Ureter (tissue), 1 donor: ENCODE measurements around the gene IKZF2. TPM values are rescaled to one million over a fixed set of nuclear protein-coding genes. Genes with fewer than 3 reads are reported as not detected.

Source experiments
- DNase-seq: peaks from one replicate; pipeline ENCODE4 v3.0.0-alpha.2; 2020; ENCODE audit warnings: low spot score
- total RNA-seq: library from RNA; stranded (reverse); gene quantifications from one replicate; pipeline ENCODE4 v1.2.4, GENCODE V29; 2023
- donor health status: DM: yes; HTN: yes; CAD: no.

IKZF2 gene
- total RNA-seq, 1 donor from 2014 or later, result 118 TPM

- no peak for DNase-seq
These were observed 152.6 kb downstream of the IKZF2 start for GRCh38 chr2:212998626-212999359.

DNA sequence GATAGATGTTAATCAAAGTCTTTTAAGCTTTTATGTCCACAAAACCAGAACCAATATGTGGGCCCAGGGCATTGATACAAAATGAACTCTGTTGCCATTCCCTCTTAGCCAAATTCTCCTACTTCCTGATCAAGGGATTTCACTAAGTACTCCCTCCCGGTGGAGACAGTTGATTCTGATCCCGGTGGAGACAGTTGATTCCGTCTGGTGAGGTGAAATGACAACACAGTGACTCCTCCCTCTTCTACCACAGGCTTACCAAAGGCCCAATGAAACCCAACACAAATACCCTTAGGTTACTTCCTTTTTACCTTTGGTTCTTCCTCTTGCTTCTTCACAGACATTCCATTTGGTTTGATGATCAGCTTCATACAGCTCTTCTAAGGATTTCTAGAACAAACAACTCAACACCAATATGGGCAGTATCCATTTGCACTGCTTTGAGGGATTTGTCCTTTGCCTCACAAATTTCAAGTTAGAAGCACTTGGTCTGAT lies 153.8 kb downstream of the IKZF2 start:
- no peak for DNase-seq

- no peak for DNase-seq
These were observed 155.5 kb downstream of the IKZF2 start for GRCh38 chr2:212995920-212996319.

DNA sequence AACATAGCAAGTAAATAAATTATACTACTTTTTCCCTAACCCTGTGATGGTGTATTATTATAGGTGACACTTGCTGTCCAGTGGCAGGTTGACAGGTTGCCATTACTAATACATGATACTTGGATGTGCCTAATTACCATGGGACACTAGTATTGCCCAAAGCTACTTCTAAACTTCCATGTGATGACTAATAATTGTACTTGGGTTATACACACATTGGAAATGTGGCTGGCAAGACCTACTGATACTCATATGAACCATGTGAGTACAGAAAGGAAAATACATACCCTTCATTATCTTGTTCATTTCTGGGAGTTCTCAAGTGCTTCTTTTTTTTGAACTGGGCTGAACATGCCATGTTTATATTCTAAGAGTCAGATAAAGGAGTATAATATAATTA lies 156.4 kb downstream of the IKZF2 start:
- DNase-seq, result no peak

DNA sequence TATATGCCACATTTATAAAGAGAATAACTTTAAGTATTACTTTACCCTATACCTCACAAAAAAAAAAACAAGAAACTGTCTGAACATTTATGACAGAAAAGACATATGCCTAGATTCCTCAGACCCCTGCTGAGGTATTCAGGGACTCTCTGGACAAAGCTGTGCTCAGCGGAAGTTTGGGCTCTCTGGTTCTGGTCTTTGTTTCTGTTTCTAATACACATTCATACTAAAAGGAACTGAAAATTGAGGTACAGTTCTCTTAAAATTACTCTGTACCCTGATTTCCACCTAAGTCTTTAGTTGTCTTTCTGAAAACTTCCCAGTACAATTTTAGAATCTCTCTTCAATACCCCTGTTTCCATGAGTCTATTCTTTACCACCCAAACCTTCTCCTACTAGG lies 160.3 kb downstream of the IKZF2 start:
- DNase-seq, result no peak

DNA sequence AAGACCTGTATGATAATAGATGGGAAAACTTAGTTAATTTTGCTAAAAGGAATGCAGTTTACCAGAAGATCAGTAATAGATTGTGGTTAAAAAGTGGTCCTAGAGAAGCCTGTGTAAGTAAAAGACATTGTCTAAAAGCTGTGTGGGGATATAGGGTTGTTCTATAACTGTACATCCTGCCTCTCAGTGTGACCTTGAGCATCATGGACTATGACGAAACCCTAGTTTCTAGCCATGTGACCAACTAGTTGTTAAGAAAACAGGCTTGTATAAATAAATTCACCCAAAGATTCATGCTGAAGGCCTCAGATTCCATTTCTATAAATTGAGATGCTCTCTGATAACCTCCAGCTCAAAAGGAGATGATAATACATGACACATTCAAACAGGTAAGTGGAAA lies 160.7 kb downstream of the IKZF2 start:
- DNase-seq, result no peak

DNA sequence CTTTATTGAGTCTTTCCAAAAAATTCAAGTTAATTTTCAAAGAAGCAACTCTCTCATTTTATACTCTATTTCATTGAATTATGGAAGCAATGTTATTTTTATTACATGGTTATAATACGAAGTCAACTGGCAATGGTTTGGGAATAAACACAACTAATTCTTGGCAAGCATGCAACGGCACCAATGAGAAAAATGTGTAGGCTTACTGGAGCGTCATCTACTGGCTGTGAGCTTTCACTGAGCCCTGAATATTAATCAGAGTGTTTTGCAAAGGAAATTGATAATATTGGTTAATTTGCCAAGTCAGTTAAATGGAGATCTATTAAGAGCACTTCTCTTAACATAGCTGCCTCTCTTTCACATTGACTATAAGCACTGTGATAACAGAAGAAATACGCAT lies 163.9 kb downstream of the IKZF2 start:
- DNase-seq, result no peak

- DNase-seq, result no peak
These were observed 167.3 kb downstream of the IKZF2 start for GRCh38 chr2:212984129-212984528.

DNA sequence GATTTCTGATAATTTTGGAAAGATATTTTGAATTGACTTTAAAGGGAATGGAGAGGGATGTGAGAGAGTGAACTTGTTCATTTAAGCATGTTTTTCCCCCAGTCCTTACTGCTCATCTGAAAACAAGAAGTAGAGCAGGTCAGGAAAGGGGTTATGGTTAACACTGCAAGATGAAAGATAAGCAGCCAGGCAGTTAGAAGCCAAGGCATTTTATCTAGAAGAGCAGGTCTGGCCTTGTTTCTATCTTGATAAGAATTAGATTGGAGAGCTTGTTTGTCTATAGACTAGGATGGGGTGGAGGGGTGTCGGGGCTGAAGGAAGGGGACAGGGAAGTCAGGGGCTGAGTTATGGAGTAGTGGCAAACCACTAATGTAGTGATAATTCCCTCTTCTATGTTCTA lies 171.6 kb downstream of the IKZF2 start:
- DNase-seq, result no peak

- no peak for DNase-seq
These were observed 172.3 kb downstream of the IKZF2 start for GRCh38 chr2:212979046-212979612.

DNA sequence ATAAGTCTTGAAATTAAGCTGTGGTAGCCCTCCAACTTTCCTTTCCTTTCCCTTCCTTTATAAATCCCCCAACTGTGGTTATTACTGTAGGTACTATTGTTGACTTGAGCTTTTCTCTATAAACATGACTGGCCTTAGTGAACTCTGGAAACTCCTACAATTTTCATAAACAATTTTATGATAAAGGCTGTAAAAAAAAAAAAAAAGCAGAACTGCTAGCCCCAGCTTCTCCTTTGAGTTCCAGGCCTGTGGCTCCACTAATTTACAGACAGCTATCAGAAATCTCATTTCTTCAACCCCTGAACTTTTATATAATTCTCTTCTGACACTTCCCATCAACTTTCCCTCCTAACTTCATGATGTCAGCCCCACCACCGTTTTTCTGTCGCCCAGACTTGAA lies 174.3 kb downstream of the IKZF2 start:
- DNase-seq, result no peak

- DNase-seq, result no peak
These were observed 176.1 kb downstream of the IKZF2 start for GRCh38 chr2:212975333-212975732.

DNA sequence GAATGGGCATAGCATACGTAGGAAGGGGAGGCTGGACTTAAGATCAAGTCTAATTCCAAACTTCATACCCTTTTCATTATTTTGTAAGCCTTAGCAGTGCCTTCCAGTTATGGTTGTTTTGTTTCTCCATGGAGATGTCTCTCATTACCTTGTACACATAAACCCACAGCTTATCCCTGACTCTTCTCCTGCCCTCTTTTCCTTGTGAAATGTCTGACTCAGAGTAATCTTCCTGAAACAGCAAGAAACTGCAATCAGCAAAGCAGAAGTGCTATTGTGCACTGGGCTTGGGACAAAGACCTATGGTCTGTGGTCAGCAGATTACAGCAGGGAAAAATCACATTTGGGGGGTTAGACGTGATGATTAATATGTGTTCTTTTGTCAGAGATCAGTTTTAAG lies 176.7 kb downstream of the IKZF2 start:
- no peak for DNase-seq

- DNase-seq, result no peak
These were observed 178.1 kb downstream of the IKZF2 start for GRCh38 chr2:212973347-212973746.

GRCh38 chr2:212970132-212970531 lies 181.3 kb downstream of the IKZF2 start:
- DNase-seq, result no peak

DNA sequence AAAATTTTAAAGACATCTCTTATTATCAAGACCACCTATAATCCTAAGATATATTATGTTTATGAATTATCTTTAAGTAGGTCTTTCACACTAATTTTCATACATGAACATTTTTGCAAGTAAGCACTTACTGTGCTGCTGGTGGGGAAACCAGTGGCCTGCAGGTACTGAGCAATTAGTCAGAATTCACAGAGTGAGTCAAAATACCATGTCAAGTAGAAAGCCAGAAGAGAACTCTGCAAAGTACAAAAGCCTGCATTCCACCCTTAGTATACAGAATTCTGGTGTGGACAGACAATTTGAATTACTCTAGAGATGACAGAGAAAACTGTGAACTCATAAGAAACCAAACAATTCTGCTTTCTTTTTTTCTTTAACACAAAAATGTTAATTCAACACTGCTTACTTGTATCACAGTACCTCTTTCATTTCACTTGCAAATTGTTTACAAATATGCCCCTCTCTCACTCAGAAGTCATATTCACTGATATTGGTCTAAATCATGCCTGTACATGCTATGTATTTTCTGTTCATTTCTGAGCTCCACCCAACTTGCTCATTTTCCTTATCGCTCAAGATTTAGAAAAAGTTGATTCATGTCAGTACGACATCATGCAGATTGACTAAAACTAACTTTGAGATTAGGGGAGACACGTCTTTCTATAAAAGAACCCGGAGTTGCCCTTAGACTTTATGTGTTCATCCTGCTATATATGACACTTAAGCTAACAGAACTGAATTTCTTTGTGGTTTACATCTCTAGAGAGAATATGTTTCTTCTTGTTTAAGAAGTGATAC lies 182.9 kb downstream of the IKZF2 start:
- no peak for DNase-seq

- DNase-seq, result no peak
These were observed 184.5 kb downstream of the IKZF2 start for GRCh38 chr2:212966884-212967283.

DNA sequence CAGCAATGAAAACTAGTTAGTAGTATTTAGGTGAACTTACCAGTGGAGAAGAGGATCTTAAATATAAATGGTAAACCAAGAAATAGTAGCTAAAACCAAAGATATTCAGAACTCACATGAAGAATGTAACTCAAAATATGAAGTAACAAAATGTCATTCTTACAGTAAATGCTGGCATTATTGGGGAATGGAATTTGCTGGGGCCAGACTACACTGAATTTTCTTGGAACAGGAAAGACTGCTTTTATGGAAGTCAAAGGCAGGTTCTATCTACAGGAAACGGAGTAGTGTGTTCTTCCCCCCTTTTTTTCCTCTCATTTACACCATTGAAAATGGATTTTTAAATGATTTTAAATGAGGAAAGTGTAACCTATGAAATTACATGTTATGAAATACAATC lies 188.7 kb downstream of the IKZF2 start:
- no peak for DNase-seq

- DNase-seq, result no peak
These were observed 190.2 kb downstream of the IKZF2 start for GRCh38 chr2:212961255-212961654.

DNA sequence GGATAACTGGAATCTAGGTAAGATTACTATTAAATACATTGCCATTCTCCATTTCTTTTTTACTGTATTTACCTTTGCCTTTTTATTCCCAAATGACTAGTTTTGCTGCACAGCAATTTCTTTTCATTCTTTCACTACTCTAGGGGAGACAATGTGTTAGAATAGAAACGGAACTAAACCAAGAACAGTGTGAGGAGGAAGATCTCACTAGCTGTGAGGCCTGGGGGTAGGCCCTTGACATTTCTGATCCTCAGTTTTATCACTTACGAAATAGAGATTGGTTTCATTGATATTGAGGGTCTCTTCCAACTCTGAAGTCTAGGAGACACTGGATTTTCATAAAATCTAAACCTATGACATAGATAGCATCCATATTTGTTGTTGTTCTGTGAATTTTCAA lies 191.1 kb downstream of the IKZF2 start:
- no peak for DNase-seq

- DNase-seq, result no peak
These were observed 191.8 kb downstream of the IKZF2 start for GRCh38 chr2:212959471-212960117.

DNA sequence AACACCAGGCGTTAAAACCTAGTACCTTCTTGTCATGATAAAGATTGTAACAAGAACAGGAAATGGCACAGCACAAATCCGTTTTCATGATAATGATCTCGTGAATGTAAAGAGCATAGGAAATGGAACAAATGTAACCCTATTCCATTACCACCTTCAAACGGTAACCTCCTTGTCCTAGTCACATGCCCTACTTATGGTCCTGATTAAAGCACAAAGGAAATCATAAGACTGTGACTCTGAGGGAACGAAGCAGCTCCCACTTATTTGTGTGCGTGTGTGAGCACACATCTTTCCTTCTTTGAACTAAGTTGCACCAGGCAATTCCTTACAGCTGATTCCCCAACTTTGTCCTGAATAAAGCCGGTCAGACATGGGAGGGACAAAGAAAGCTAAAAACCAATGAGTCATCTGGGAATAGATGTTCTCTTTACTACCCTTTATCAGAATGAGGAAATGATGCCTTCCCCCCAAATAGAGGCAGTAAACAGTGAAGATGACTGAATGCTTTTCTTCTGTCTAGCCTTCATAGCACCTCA lies 192.6 kb downstream of the IKZF2 start:
- DNase-seq, result no peak
